Measurements from ENCODE around the gene FOXO3. TPM values are rescaled to one million over a fixed set of nuclear protein-coding genes. Genes with fewer than 3 reads are reported as not detected.

FOXO3 gene
- total RNA-seq, 2 donors from 2014 or later: 7.1 to 10.0 TPM

- no peak overlapping the region for H3K4me3 Mint-ChIP-seq
- ATAC-seq (replicated peaks in 1 of 2): no peak
Observed at GRCh38 chr6:108543175-108543940, 17.4 kb upstream of the FOXO3 start.

GRCh38 chr6:108544606-108545005, 16.1 kb upstream of the FOXO3 start:
- Mint-ChIP-seq H3K9me3 (peaks cover 0 to 2% of the 10 kb centered on the region in 2 donors), H3K27ac (no peak overlapping the region), H3K36me3 (ENCODE audit: insufficient read depth in 2 of 2) (no peaks in the 10 kb centered on the region), H3K27me3 (ENCODE audit: low read depth) (peaks cover 18% of the 10 kb centered on the region), H3K4me1 (ENCODE audit: low read depth) (peaks cover 14% of the 10 kb centered on the region), H3K4me3 (no peak overlapping the region)
- DNase-seq (no peak), ATAC-seq (replicated peaks in 1 of 2) (no peak)

More at GRCh38 chr6:108543175-108543940, 17.4 kb upstream of the FOXO3 start:
- Mint-ChIP-seq H3K27me3 (ENCODE audit: low read depth) (peaks cover 18% of the 10 kb centered on the region), H3K9me3 (peaks cover 0 to 3% of the 10 kb centered on the region in 2 donors), H3K36me3 (ENCODE audit: insufficient read depth in 2 of 2) (no peaks in the 10 kb centered on the region), H3K4me1 (ENCODE audit: low read depth) (peaks cover 14% of the 10 kb centered on the region), H3K27ac (no peak overlapping the region)
- DNase-seq: no peak

- no peaks in the 10 kb centered on the region for H3K36me3 Mint-ChIP-seq (ENCODE audit: insufficient read depth in 2 of 2)
- DNase-seq: no peak
- no peaks in the 10 kb centered on the region for H3K9me3 Mint-ChIP-seq
- no peak overlapping the region for H3K4me3 Mint-ChIP-seq
- ATAC-seq (replicated peaks in 1 of 2): no peak
- H3K4me1 Mint-ChIP-seq (ENCODE audit: low read depth): peaks cover 14% of the 10 kb centered on the region
- peaks cover 15% of the 10 kb centered on the region for H3K27me3 Mint-ChIP-seq (ENCODE audit: low read depth)
- no peak overlapping the region for H3K27ac Mint-ChIP-seq
Observed at GRCh38 chr6:108546079-108547049, 14.4 kb upstream of the FOXO3 start.

GRCh38 chr6:108549241-108549640, 11.5 kb upstream of the FOXO3 start:
- Mint-ChIP-seq H3K27me3 (ENCODE audit: low read depth) (peaks cover 8% of the 10 kb centered on the region), H3K4me3 (no peak overlapping the region), H3K27ac (no peak overlapping the region), H3K4me1 (ENCODE audit: low read depth) (peaks cover 5% of the 10 kb centered on the region), H3K36me3 (ENCODE audit: insufficient read depth in 2 of 2) (no peaks in the 10 kb centered on the region), H3K9me3 (no peaks in the 10 kb centered on the region)
- DNase-seq (no peak), ATAC-seq (replicated peaks in 1 of 2) (no peak)

- ATAC-seq (replicated peaks in 1 of 2): no peak
- H3K36me3 Mint-ChIP-seq (ENCODE audit: insufficient read depth in 2 of 2): no peaks in the 10 kb centered on the region
- peaks cover 5% of the 10 kb centered on the region for H3K4me1 Mint-ChIP-seq (ENCODE audit: low read depth)
- peaks cover 8% of the 10 kb centered on the region for H3K27me3 Mint-ChIP-seq (ENCODE audit: low read depth)
- no peak overlapping the region for H3K4me3 Mint-ChIP-seq
- no peak for DNase-seq
- no peaks in the 10 kb centered on the region for H3K9me3 Mint-ChIP-seq
- H3K27ac Mint-ChIP-seq: no peak overlapping the region
Observed at GRCh38 chr6:108549741-108550140, 11.0 kb upstream of the FOXO3 start.

GRCh38 chr6:108550256-108550655, 10.5 kb upstream of the FOXO3 start:
- Mint-ChIP-seq H3K36me3 (ENCODE audit: insufficient read depth in 2 of 2) (no peaks in the 10 kb centered on the region), H3K9me3 (no peaks in the 10 kb centered on the region), H3K27ac (no peak overlapping the region), H3K27me3 (ENCODE audit: low read depth) (peaks cover 12% of the 10 kb centered on the region), H3K4me1 (ENCODE audit: low read depth) (peaks cover 5% of the 10 kb centered on the region), H3K4me3 (no peak overlapping the region)
- no peak for ATAC-seq (replicated peaks in 1 of 2)
- DNase-seq: no peak

- Mint-ChIP-seq H3K36me3 (ENCODE audit: insufficient read depth in 2 of 2) (peaks cover 0 to 4% of the 10 kb centered on the region in 2 donors), H3K4me3 (no peak overlapping the region), H3K27me3 (ENCODE audit: low read depth) (peaks cover 16% of the 10 kb centered on the region), H3K9me3 (no peaks in the 10 kb centered on the region), H3K4me1 (ENCODE audit: low read depth) (peaks cover 5% of the 10 kb centered on the region), H3K27ac (no peak overlapping the region)
- no peak for DNase-seq
- no peak for ATAC-seq (replicated peaks in 1 of 2)
Observed at GRCh38 chr6:108555399-108556052, 5.2 kb upstream of the FOXO3 start.

- Mint-ChIP-seq H3K27me3 (ENCODE audit: low read depth) (peaks cover 16% of the 10 kb centered on the region), H3K36me3 (ENCODE audit: insufficient read depth in 2 of 2) (peaks cover 0 to 4% of the 10 kb centered on the region in 2 donors), H3K9me3 (no peaks in the 10 kb centered on the region), H3K4me3 (no peak overlapping the region), H3K27ac (no peak overlapping the region), H3K4me1 (ENCODE audit: low read depth) (peaks cover 5% of the 10 kb centered on the region)
- no peak for ATAC-seq (replicated peaks in 1 of 2)
- DNase-seq: no peak
Observed at GRCh38 chr6:108556250-108556649, 4.5 kb upstream of the FOXO3 start.

GRCh38 chr6:108556866-108557493, 3.7 kb upstream of the FOXO3 start:
- no peaks in the 10 kb centered on the region for H3K9me3 Mint-ChIP-seq
- H3K27ac Mint-ChIP-seq: no peak overlapping the region
- ATAC-seq (replicated peaks in 1 of 2) (no peak), DNase-seq (no peak)
- H3K27me3 Mint-ChIP-seq (ENCODE audit: low read depth): peaks cover 19% of the 10 kb centered on the region
- H3K36me3 Mint-ChIP-seq (ENCODE audit: insufficient read depth in 2 of 2): peaks cover 0 to 5% of the 10 kb centered on the region in 2 donors
- peaks cover 9% of the 10 kb centered on the region for H3K4me1 Mint-ChIP-seq (ENCODE audit: low read depth)
- H3K4me3 Mint-ChIP-seq: peak overlapping the region; percentile 88 to 94

- peaks cover 16% of the 10 kb centered on the region for H3K4me1 Mint-ChIP-seq (ENCODE audit: low read depth)
- peak overlapping the region; percentile 88 to 94 for H3K4me3 Mint-ChIP-seq
- H3K27me3 Mint-ChIP-seq (ENCODE audit: low read depth): peaks cover 20% of the 10 kb centered on the region
- no peaks in the 10 kb centered on the region for H3K9me3 Mint-ChIP-seq
- peaks cover 3 to 9% of the 10 kb centered on the region in 2 donors for H3K36me3 Mint-ChIP-seq (ENCODE audit: insufficient read depth in 2 of 2)
- ATAC-seq (replicated peaks in 1 of 2): peak; percentile 25 to 48
- peak; percentile 63 to 64 for DNase-seq
- H3K27ac Mint-ChIP-seq: peak overlapping the region; percentile 93
Observed at GRCh38 chr6:108557494-108558371, 3.0 kb upstream of the FOXO3 start.

- Mint-ChIP-seq H3K9me3 (no peaks in the 10 kb centered on the region), H3K36me3 (ENCODE audit: insufficient read depth in 2 of 2) (peaks cover 5 to 10% of the 10 kb centered on the region in 2 donors), H3K4me1 (ENCODE audit: low read depth) (peaks cover 24% of the 10 kb centered on the region), H3K4me3 (peak overlapping the region; percentile 88 to 94), H3K27me3 (ENCODE audit: low read depth) (peaks cover 26% of the 10 kb centered on the region), H3K27ac (peak overlapping the region; percentile 93)
- peak; percentile 96 to 97 for DNase-seq
- peak; percentile 73 to 76 for ATAC-seq (replicated peaks in 1 of 2)
Observed at GRCh38 chr6:108558372-108559096, 2.2 kb upstream of the FOXO3 start.

All from activated T-cell treated with anti-CD3 and anti-CD28 coated beads, Interleukin-2, amount 50 U/mL, for 72 hours (primary cell).